Erythroblast (primary cell): ENCODE results near the gene PRRX2.

Source experiments
- GATA1 ChIP-seq: IDR thresholded peaks from 2 replicates; pipeline ENCODE4 v1.6.1; 2011; ENCODE audit warnings: low read depth, mild to moderate bottlenecking, control low read depth, low read length, moderate library complexity
- POLR2A ChIP-seq: IDR thresholded peaks from 2 replicates; pipeline ENCODE4 v1.6.1; 2011; ENCODE audit warnings: mild to moderate bottlenecking, low read length

- no peak for TF ChIP-seq POLR2A
- TF ChIP-seq GATA1, result no peak
Observed at GRCh38 chr9:129708793-129709192, 43.3 kb downstream of the PRRX2 start.
